ENCODE results near the gene KLHL22.
"Not testable (repeated sequence)": the region's sequence is repeated elsewhere in the genome, so short reads cannot be mapped to it uniquely, and the experiment has no call there.

The KLHL22 gene

GRCh38 chr22:20494978-20495860 is at the start of gene KLHL22:
Gene KLHL22 (minus strand): TSS chr22:20495795. CDS start chr22:20489211, 6,584 bp downstream.
- DNase-seq = no peak

GRCh38 chr22:20545318-20545634 is 49.7 kb upstream of the KLHL22 start:
- DNase-seq = not testable (repeated sequence)

GRCh38 chr22:20542736-20543135 is 47.1 kb upstream of the KLHL22 start:
- no peak for DNase-seq

- no peak for DNase-seq
Observed at GRCh38 chr22:20542055-20542454, 46.5 kb upstream of the KLHL22 start.

- DNase-seq = not testable (repeated sequence)
Observed at GRCh38 chr22:20538875-20539274, 43.3 kb upstream of the KLHL22 start.

GRCh38 chr22:20537983-20538382 is 42.4 kb upstream of the KLHL22 start:
- no peak for DNase-seq

GRCh38 chr22:20537325-20537756 is 41.7 kb upstream of the KLHL22 start:
- DNase-seq = no peak

- DNase-seq = no peak
Observed at GRCh38 chr22:20536590-20537324, 41.2 kb upstream of the KLHL22 start.

- no peak for DNase-seq
Observed at GRCh38 chr22:20533879-20534265, 38.3 kb upstream of the KLHL22 start.

GRCh38 chr22:20533095-20533878 is 37.7 kb upstream of the KLHL22 start:
- no peak for DNase-seq

- DNase-seq = no peak
Observed at GRCh38 chr22:20532256-20532993, 36.8 kb upstream of the KLHL22 start.

GRCh38 chr22:20531404-20532201 is 36.0 kb upstream of the KLHL22 start:
- DNase-seq = no peak

GRCh38 chr22:20531154-20531403 is 35.5 kb upstream of the KLHL22 start:
- DNase-seq = no peak

- no peak for DNase-seq
Observed at GRCh38 chr22:20530368-20531153, 35.0 kb upstream of the KLHL22 start.

GRCh38 chr22:20528405-20528978 is 32.9 kb upstream of the KLHL22 start:
- DNase-seq = no peak

- DNase-seq = no peak
Observed at GRCh38 chr22:20526628-20527355, 31.2 kb upstream of the KLHL22 start.

GRCh38 chr22:20526305-20526627 is 30.7 kb upstream of the KLHL22 start:
- no peak for DNase-seq

GRCh38 chr22:20525048-20525447 is 29.5 kb upstream of the KLHL22 start:
- no peak for DNase-seq

GRCh38 chr22:20524004-20524481 is 28.4 kb upstream of the KLHL22 start:
- DNase-seq = no peak

Data from MV-4-11 (cell line).